G401 (cell line): ENCODE data around the gene WASL. TPM values are rescaled to one million over a fixed set of nuclear protein-coding genes. Genes with fewer than 3 reads are reported as not detected.

Experiments used
- DNase-seq: peaks from one replicate; pipeline ENCODE4 v3.0.0-alpha.2; 2015; ENCODE audit warnings: low spot score
- in situ Hi-C: cut with HindIII; loops from 2 replicates; pipeline ENCODE4 v1.10.0; 2016; ENCODE audit warnings: low sequenced_read_pairs, mixed read lengths
- total RNA-seq: library from RNA; depleted of rRNA; stranded (reverse); fragments of >200 nt; shearing (Covaris generic); gene quantifications from 2 replicates; pipeline ENCODE4 v1.2.3, GENCODE V29; 2014

Gene WASL
- total RNA-seq, 1 experiment from 2014 or later, result 6.7 TPM

DNA sequence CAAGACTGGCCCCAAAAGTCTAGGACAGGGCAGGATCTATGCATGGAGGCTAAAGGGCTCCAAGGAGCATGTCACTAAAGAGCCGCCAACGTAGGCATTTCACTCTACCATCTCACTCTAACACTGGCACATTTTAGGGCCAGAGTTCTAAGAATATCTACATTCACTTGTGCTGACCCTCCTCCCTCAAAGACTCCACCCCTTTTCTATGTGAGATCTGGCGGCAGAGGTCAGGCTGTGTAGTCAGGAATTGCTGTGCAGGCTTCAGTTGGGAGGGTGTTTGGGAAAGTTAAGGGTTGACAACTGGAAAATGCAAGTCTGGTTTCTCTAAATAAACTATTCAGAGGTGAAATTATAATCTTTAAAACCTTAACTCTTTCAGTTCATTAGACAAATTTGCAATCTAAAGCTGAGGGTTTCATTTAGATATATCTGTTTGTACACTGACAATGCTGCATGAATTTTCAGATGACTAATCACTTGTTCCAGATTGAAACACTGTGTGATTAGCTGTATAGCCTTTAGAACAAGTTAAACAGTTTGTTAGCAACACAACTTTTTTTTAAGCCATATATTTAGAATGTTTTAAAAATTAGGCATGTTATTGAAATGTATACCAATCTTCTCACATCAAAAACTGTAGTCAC lies 74.9 kb downstream of the WASL start:
- in situ Hi-C loops, result no loop called here
- DNase-seq, result no peak

DNA sequence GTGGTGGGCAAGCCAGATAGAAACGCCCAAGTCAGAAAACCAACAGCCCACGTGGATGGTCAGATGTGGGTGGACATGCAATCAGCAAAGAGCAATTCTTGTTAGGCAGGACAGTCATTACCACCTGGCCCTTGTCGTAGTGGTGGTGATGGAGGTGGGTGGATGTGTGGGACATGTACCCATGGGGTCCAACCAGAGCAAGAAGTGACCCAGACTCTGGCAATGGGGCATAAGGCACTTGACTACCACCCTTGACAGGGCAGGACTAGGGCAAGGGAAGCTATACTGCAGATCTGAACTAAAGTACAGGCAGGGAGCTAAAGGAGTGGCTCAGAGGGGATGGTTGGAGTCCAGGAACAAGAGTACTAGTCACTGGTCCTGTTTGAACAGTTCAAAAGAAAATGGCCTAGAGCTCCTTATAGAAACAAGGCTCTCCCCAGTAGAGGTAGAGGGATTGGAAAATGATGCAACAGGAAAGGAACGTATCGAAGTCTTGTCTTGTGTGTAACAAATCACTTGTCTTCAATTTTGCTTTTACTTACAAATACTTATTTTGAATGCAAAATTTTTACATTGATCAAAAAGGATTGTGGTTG lies 75.6 kb downstream of the WASL start:
- in situ Hi-C loops, result no loop called here
- no peak for DNase-seq

DNA sequence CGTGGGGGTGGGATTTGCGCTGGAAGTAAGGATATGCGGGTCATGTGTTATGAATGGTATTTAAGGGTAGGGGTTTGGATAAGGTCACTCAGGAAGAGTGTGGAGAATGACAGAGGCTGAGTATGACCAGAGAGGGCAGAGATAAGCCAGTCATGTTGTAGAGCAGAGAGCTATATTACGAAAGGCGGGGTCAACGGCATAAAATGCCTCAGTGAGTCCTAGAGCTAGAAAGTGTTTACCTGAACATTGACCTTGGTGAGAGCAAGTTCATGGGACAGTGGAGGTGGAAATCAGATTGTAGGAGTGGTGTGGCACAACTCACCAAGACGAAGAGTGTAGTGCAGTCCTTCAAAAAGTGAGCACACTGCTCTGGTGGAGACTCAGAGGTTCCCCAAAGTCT lies 79.3 kb downstream of the WASL start:
- in situ Hi-C loops, result no loop called here
- DNase-seq, result no peak

DNA sequence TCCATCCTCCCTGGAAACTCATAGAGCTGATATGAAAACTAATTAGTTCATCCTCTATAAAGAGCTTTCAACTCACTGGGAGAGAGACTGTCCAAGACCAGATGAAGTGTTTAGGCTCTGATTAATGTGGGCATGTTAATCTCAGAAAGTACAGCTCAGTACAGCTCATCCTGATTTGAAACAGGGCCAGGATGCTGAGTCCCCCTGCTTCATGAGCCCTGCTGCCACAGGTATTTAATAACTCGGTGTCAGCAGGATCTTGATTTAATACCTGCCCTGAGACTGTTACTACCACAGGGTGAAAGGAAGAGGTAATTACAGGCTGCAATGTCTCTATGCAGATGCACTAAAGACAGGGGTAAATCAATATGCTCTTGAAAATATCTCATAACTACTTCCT lies 82.3 kb downstream of the WASL start:
- in situ Hi-C loops, result no loop called here
- no peak for DNase-seq

DNA sequence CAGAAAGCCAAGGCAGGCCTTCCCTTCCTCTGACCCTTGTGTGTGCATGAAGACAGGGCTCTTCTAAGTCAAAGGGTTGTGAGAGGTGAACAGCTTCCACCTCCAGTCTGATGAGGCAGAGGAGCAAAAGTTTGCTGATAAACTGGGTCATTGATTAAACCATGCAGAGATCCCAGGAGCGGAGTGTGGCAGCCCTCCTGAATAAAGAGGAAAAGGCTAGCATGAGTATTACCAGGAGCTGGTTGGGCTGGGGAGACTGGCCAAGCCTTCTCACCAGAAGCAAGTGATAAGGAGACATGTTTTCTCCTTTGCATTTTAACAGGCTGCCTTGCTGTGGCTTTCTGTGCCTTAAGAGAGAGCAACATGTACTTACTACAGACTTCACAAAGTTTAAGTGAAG lies 82.9 kb downstream of the WASL start:
- no peak for DNase-seq
- in situ Hi-C loops, result no loop called here

DNA sequence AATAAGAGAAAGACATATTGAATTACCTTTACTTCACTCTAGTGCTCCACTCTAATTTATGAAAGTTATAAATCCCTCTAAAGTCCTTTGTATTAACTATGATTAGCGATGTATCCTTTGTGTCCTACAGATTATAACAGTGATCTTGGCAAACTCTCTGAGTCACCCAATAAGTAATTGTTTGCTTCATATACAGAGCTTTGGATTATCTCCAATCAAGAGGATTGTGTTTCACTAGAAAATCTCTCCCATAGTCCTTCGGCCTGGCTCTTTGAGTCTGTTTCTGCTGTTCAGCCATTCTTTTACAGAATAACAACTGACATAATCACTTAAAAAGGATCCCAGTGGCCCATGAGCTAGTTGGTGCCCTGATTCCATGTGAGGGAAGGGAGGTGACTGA lies 83.6 kb downstream of the WASL start:
- no peak for DNase-seq
- in situ Hi-C loops, result no loop called here

DNA sequence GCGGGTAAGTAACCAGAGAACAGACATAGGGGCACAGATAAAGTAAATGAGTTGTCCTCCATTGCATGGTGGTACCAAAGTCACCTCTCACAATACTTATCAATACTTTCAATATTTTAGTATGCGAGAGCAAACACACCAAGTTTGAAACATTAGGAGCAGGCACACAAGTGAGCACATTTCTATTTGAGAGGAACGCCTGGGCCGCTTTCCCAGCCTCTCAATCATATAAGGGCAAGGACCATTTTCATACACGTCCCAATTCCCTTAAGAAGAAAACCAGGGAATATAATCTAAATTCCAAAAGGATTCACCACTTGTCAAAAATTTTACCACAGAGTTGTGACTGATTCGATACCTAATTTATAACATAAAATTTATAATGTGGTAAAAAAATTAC lies 85.6 kb downstream of the WASL start:
- DNase-seq, result no peak
- in situ Hi-C loops, result no loop called here

DNA sequence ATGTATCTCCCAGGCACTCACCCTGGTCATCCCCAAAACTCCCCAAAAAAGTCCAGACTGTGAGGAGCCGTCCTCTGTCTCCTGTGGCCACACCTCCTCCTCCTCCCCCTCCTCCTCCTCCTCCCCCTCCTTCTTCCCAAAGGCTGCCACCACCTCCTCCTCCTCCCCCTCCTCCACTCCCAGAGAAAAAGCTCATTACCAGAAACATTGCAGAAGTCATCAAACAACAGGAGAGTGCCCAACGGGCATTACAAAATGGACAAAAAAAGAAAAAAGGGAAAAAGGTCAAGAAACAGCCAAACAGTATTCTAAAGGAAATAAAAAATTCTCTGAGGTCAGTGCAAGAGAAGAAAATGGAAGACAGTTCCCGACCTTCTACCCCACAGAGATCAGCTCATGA lies 86.0 kb downstream of the WASL start:
- in situ Hi-C loops, result no loop called here
- DNase-seq, result no peak

DNA sequence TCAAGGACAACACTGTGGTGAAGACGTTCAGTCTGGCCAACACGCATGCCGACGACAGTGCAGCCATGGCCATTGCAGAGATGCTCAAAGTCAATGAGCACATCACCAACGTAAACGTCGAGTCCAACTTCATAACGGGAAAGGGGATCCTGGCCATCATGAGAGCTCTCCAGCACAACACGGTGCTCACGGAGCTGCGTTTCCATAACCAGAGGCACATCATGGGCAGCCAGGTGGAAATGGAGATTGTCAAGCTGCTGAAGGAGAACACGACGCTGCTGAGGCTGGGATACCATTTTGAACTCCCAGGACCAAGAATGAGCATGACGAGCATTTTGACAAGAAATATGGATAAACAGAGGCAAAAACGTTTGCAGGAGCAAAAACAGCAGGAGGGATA lies 86.5 kb downstream of the WASL start:
- DNase-seq, result no peak
- in situ Hi-C loops, result no loop called here

DNA sequence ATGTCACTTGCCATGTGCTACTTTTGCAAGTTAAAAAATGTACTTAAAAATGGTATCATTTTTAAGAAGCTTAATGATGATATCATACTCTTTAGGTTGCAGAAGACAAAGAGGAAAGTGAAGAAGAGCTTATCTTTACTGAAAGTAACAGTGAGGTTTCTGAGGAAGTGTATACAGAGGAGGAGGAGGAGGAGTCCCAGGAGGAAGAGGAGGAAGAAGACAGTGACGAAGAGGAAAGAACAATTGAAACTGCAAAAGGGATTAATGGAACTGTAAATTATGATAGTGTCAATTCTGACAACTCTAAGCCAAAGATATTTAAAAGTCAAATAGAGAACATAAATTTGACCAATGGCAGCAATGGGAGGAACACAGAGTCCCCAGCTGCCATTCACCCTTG lies 87.0 kb downstream of the WASL start:
- in situ Hi-C loops, result no loop called here
- DNase-seq, result no peak

DNA sequence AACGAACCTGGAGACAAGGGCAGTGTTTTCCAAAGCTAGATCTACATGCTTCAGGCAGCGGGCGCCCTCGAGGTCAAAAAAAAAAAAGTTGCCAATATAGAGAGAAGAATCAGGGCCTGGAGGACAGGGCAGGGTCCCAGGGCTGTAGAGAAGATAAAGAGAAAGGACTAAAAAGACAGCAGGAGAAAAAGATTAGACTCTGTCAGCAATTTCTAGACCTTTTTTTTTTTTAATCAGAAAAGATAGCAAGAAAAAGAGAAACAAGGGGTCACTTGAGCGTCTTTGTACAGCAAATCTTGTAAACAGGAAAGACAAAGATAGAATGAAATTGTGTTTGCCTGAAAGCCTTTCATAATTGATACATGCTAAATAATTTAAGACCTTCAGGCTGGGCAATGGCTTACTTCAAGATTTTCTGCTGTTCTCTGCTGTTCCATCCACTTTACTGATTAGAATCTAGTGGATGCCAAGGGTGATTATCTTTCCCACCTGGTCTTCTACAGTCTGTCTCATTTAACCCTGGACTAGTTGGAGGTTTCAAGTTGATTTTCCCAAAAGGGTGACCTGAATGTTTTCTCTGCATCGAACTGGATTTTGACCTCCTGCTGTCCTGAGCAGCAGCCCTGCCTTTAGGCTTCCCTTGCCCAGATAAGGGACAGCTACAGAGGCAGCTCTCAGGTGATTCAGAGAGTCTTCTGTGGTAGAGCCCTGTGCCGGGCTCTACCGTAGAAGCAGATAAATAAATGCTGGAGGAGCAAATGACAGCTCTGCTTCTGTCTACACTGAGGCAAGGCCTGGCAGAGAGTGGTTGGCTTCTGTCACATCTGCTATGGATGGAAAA lies 88.1 kb downstream of the WASL start:
- DNase-seq, result no peak
- in situ Hi-C loops, result no loop called here

DNA sequence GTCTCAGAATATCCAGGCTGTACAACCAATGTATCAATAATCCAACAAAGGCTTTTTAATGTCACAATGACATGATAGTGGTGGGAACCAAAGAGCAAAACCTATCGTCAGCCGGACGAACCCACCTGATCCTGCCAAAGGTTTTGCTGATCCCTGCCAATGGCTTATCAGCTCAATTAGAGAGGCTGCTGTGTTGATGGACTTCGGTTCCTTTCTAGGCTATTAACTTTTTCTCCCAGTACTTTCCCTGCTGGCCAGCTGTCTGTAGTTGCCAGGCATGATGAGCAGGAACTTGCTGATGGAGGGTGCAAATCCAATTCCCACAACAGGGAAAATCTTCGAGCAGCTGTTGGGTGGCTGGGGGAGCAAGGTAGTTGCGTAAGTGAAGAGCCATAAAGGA lies 90.8 kb downstream of the WASL start:
- in situ Hi-C loops, result no loop called here

DNA sequence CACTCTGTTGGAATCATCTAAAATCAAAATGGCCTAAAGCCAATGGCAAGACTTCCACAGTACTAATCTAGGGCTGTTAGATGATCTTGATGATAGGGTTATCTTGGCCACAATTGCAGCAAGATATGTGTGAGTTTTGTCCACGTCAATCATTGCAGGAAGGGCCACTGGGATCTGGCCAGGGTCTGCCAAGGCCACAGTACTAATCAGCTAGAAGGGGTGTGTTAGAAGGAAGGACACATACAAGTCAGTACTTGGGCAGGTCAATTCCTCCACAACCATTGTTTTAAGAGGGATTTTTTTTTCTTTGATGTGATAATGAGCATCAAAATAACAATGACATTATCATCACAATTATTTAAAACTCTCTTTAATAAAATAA lies 91.5 kb downstream of the WASL start:
- in situ Hi-C loops, result no loop called here
- DNase-seq, result no peak

More for the DNA sequence above, 90.8 kb downstream of the WASL start:
- DNase-seq, result no peak

DNA sequence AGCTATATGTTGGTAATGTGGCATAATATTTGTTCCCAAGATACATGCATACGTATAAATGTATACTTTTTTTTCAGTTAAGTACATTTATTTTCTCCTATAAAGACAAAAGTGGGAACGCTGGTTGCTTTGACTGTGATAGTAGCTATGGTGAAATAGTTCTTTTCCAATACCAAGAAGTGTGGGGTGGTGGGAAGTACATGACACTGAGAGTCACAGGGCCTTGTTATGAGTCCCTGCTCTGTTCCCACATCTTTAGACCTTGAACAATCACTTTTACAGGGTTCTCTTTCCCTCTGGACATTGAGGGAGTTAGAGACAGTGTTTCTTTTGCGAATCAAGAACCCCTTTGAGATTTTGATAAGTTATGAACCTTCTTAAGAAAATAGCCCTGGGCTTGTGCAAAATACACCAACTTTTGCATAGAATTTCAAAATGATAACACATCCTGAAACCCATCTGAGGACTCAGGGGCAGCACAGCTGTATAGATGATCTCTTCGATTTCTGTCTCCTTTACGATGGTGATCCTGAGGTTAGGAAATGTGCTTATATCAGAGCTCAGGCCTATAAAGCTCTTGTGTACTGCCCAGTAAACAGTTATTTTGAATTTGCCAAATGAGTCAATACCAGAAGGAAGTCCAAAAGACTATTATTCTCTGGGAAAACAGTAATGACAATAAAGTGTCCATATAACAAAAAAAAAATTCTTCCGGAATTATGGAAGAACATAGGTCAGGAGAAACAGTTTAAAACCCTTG lies 92.1 kb downstream of the WASL start:
- in situ Hi-C loops, result no loop called here
- DNase-seq, result no peak

DNA sequence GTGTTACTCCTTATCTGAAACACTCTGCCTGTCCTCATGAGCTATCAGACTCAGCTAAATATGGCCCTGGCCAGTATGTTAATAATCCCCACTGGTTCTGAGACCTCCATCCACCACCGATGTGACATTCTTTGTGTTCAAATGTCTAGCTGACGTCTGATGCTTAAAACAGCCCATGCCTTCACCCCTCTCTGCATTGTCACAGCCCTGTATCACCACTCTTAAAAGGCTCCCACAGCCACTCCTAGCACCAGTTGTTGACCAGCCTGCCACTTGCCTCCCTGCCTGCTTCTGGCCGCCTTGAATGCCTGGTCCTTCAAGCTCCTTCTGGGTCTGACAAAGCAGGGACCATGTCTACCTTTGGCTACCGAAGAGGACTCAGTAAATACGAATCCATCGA lies 93.2 kb downstream of the WASL start, which contains the start of gene LMOD2:
Gene LMOD2 (plus strand): TSS at position 253 of the 400 bp plus-strand sequence. CDS start 98 bp downstream, at position 351.
- DNase-seq, result no peak
- in situ Hi-C loops, result no loop called here

DNA sequence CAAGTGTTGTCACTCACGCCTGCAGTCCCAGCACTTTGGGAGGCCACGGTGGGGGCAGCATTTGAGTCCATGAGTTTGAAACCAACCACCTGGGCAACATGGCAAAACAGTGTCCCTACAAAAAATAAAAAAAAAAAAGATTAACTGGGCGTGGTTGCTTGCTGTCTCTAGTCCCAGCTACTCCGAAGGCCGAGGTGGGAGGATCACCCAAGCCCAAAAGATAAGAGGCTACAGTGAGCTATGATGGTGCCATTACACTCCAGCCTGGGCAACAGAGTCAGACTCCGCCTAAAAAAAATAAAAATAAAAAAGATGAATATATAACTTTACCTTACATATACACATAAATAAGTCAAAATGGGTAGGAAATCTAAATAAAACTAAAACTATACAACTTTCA lies 95.6 kb downstream of the WASL start:
- in situ Hi-C loops, result no loop called here
- no peak for DNase-seq

DNA sequence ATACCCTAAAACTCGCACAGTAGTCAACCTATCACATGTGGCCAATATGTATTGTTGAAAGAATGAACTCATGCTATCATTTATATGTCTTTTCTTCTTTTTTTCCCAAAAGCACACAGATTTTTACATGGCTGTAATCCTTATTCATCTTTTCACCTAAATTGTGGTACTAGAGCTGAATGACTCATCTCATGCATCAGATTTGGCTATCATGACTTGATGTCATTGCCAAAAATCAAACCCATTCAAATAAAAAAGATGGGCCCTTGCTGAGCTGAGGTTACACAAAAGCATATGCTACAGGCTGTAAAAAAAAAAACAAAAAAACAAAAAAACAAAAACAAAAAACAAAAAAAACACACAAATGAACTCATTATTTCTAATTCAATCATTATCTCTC lies 96.4 kb downstream of the WASL start:
- in situ Hi-C loops, result no loop called here

DNA sequence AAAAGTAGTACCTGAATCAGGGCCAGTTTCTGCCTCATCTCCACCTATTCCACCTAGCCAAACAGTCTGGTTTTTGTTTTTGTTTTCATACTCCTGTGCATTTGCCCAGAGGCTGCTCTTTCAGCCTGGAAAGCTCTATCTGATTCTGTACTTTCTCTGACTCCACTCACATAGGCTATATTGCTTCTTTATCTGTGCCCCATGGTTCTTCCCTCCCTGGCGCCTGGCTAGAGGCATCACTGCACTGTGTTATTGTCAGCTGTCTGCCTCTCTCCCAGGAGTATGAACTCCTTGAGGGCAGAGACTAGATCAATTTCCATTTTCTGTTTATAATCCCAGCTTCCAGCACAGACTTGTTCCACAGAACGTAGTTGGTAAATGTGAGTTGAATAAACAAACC lies 98.2 kb downstream of the WASL start:
- in situ Hi-C loops, result no loop called here
- no peak for DNase-seq

More for the DNA sequence above, 96.4 kb downstream of the WASL start:
- DNase-seq, result peak; percentile 19

DNA sequence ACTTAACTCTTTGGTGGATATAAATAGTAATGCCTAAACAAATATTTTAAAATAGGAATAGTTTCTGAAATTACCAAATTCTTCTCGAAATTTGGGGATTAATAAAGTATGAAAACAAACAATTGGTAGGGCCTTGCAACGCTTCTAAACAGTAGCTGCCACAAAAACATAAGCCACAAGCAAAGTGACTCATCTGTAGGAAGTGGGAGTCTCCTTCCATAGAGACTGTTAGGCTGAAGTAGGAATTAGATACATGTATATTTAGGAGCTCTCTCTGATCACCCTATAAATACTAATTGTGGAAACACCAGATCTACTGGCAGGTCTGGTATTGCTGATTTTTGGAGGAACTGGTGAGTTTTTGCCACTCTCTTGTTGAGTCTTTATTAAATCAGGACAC lies 98.8 kb downstream of the WASL start:
- in situ Hi-C loops, result no loop called here
- no peak for DNase-seq
